Measurements from ENCODE around the gene EPHA4. TPM values are rescaled to one million over a fixed set of nuclear protein-coding genes. Genes with fewer than 3 reads are reported as not detected.

The EPHA4 gene
- polyA plus RNA-seq, 2 of the 4 experiments (the other 2 are of a cell fraction) = 0.54 to 1.1 TPM

- no peak for DNase-seq (ENCODE audit: low read depth in 1 of 2, low spot score in 1 of 2)
- no peak for ATAC-seq
- FAIRE-seq = no peak
- Histone ChIP-seq H3K9me3 (no peaks in the 10 kb centered on the region), H3K4me3 (no peak overlapping the region), H3K4me1 (no peaks in the 10 kb centered on the region), H3K4me2 (no peak overlapping the region), H3K27ac (no peak overlapping the region)
- TF ChIP-seq, protein P1, sequence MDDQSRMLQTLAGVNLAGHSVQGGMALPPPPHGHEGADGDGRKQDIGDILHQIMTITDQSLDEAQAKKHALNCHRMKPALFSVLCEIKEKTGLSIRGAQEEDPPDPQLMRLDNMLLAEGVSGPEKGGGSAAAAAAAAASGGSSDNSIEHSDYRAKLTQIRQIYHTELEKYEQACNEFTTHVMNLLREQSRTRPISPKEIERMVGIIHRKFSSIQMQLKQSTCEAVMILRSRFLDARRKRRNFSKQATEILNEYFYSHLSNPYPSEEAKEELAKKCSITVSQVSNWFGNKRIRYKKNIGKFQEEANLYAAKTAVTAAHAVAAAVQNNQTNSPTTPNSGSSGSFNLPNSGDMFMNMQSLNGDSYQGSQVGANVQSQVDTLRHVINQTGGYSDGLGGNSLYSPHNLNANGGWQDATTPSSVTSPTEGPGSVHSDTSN (IDR thresholded peaks at IDR 0.05) = no peak
- TF ChIP-seq, protein P2, sequence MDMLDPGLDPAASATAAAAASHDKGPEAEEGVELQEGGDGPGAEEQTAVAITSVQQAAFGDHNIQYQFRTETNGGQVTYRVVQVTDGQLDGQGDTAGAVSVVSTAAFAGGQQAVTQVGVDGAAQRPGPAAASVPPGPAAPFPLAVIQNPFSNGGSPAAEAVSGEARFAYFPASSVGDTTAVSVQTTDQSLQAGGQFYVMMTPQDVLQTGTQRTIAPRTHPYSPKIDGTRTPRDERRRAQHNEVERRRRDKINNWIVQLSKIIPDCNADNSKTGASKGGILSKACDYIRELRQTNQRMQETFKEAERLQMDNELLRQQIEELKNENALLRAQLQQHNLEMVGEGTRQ (IDR thresholded peaks at IDR 0.05) = no peak
- no peak for TF ChIP-seq RAD21 (conservative IDR thresholded peaks at IDR 0.05 in 1 of 2, IDR thresholded peaks at IDR 0.05 in 1 of 2)
- TF ChIP-seq CHD4 (IDR thresholded peaks at IDR 0.05; ENCODE audit: borderline replicate concordance) = no peak
- no peak for TF ChIP-seq CBX8 (IDR thresholded peaks at IDR 0.05)
- ChIA-PET CTCF (no interaction called here), POLR2A (no interaction called here)
- WGBS (ENCODE audit: missing lambda C conversion rate) = 52% methylated on average over 5 of the region's 5 CpGs
Observed at GRCh38 chr2:221466744-221467143, 105.4 kb downstream of the EPHA4 start.

DNA sequence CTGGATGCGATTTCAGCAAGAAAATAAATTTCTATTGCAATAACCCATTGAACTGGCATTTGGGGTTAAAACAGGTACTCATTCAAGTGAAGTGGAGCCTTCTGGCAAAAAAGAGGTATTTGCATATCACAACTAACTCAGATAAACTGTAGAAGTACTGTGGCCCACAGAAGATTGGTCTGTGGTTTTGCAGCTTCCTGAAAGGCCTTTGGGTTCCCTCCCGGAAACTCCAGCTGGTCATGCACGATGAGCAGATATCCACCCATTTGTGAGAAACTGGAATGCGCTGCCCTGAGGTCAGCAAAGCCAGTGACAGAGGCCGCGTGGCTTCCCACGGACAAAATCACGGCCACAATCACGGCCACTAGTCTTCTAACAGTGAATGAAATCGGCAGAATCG lies 106.3 kb downstream of the EPHA4 start:
- FAIRE-seq (no peak), DNase-seq (ENCODE audit: low read depth in 1 of 2, low spot score in 1 of 2) (no peak), ATAC-seq (no peak)
- no peaks in the 10 kb centered on the region for H3K4me1 ChIP-seq
- CTCF ChIA-PET = no interaction called here
- WGBS (ENCODE audit: missing lambda C conversion rate) = 46% methylated on average over 10 of the region's 11 CpGs
- H3K4me3 ChIP-seq = no peak overlapping the region
- POLR2A ChIA-PET = no interaction called here
- H3K27ac ChIP-seq = no peak overlapping the region
- TF ChIP-seq, protein P3, sequence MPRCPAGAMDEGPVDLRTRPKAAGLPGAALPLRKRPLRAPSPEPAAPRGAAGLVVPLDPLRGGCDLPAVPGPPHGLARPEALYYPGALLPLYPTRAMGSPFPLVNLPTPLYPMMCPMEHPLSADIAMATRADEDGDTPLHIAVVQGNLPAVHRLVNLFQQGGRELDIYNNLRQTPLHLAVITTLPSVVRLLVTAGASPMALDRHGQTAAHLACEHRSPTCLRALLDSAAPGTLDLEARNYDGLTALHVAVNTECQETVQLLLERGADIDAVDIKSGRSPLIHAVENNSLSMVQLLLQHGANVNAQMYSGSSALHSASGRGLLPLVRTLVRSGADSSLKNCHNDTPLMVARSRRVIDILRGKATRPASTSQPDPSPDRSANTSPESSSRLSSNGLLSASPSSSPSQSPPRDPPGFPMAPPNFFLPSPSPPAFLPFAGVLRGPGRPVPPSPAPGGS (IDR thresholded peaks at IDR 0.05) = no peak
- no peak for TF ChIP-seq PHF8 (IDR thresholded peaks at IDR 0.05; ENCODE audit: borderline replicate concordance, low read depth)
- no peak for TF ChIP-seq HOXA7 (CRISPR knock-in tag; IDR thresholded peaks at IDR 0.05)
- TF ChIP-seq JUNB (IDR thresholded peaks at IDR 0.05) = no peak
- TF ChIP-seq CBX8 (IDR thresholded peaks at IDR 0.05) = no peak
- no peak for TF ChIP-seq POLR2AphosphoS2 (conservative IDR thresholded peaks at IDR 0.05; ENCODE audit: low read length)
- no peak for TF ChIP-seq HOXB5 (CRISPR knock-in tag; IDR thresholded peaks at IDR 0.05)
- no peak for TF ChIP-seq EP300 (IDR thresholded peaks at IDR 0.05)
- no peak for TF ChIP-seq MAFK (IDR thresholded peaks at IDR 0.05; ENCODE audit: partially characterized antibody)
- no peak for TF ChIP-seq EHF (CRISPR knock-in tag; IDR thresholded peaks at IDR 0.05)
- no peak for TF ChIP-seq MAX (IDR thresholded peaks at IDR 0.05)
- no peak for TF ChIP-seq CEBPB (IDR thresholded peaks at IDR 0.05)
- no peak for TF ChIP-seq ZSCAN20 (CRISPR knock-in tag; IDR thresholded peaks at IDR 0.05)
- TF ChIP-seq RARB (CRISPR knock-in tag; IDR thresholded peaks at IDR 0.05) = no peak
- no peak for TF ChIP-seq RNF2 (IDR thresholded peaks at IDR 0.05; ENCODE audit: borderline replicate concordance, low read depth)
- TF ChIP-seq RAD21 (conservative IDR thresholded peaks at IDR 0.05 in 1 of 2, IDR thresholded peaks at IDR 0.05 in 1 of 2) = no peak
- no peak for TF ChIP-seq FOXS1 (CRISPR knock-in tag; IDR thresholded peaks at IDR 0.05)
- H3K9me3 ChIP-seq = no peaks in the 10 kb centered on the region
- H3K4me2 ChIP-seq = no peak overlapping the region

DNA sequence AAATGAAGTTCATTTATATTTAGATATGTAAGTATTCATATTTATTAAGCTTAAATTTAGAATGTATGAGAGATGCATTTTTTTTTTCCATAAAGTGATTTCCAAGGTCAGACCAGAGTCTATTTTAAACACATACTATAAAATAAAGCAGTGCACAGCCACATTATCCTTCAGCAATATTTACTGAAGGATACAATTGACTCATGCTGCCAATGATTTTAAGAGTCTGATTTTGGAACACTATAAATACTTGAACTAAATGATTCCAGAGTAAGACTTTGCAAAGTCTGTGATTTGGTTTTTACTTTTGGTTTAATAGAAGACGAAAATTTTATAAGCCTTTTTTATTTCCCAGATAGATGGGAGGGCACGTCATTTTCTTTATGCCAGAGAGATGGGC lies 107.1 kb downstream of the EPHA4 start:
- no peak for DNase-seq (ENCODE audit: low read depth in 1 of 2, low spot score in 1 of 2)
- Histone ChIP-seq H3K9me3 (no peaks in the 10 kb centered on the region), H3K27ac (no peak overlapping the region), H3K4me3 (no peak overlapping the region), H3K4me1 (no peaks in the 10 kb centered on the region), H3K4me2 (no peak overlapping the region)
- POLR2A ChIA-PET = no interaction called here
- 12% methylated on average over 2 of the region's 2 CpGs for WGBS (ENCODE audit: missing lambda C conversion rate)
- no peak for TF ChIP-seq EHMT2 (IDR thresholded peaks at IDR 0.05; ENCODE audit: low read depth)
- TF ChIP-seq EHF (CRISPR knock-in tag; IDR thresholded peaks at IDR 0.05) = no peak
- no peak for TF ChIP-seq MAX (IDR thresholded peaks at IDR 0.05)
- TF ChIP-seq CEBPB (IDR thresholded peaks at IDR 0.05) = no peak
- no peak for TF ChIP-seq RAD21 (conservative IDR thresholded peaks at IDR 0.05 in 1 of 2, IDR thresholded peaks at IDR 0.05 in 1 of 2)
- CTCF ChIA-PET = no interaction called here
- ATAC-seq = no peak
- FAIRE-seq = no peak
